C4-2B (cell line): ENCODE measurements around the gene CALML5.

ENCODE experiments used
- H3K27ac ChIP-seq: fragments of 450-650 bp; 2 replicates; pipeline ENCODE4 v1.5.1; 2017
- ZFX ChIP-seq: fragments of 450-650 bp; IDR thresholded peaks from 2 replicates; pipeline ENCODE4 v1.6.1; 2017
- TF ChIP-seq, protein P1 (sequence below): fragments of 450-650 bp; conservative IDR thresholded peaks from 2 replicates; pipeline ENCODE4 v1.5.1; 2017; ENCODE audit warnings: mild to moderate bottlenecking

CALML5 gene, protein sequence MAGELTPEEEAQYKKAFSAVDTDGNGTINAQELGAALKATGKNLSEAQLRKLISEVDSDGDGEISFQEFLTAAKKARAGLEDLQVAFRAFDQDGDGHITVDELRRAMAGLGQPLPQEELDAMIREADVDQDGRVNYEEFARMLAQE

DNA sequence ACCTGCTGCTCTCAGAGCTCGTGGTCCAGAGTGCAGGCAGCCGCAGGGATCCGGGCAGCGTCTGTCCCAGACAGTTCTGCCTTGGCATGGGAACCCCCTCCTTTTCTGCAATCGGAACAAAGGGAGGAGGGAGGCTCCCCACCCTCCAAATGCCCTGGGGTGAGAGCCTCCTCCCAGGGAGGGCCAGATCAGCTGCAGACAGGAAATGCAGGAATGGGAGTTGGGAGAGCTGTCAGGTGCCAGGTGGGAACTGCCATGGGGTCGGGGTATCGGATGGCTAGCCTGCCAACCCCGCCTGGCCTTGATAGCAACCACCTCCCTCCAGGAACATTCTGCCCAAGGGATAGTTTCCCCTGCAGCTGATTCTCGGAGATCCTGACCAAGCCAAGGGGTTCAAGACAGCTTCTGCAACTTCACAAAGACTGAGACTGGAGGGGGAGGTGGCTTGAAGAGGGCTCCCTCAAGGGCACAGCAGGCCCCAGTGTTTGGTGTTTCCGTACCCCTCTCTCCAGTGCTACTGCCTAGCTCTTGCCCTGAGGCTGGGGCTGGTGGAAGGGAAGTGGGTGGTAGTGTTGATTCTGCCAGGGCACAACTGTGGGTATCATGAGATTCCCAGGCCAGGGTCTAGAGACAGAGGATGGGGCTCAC, at the start of gene CALML5:
TSS of gene CALML5 (minus strand) at position 78 of the 648 bp plus-strand sequence. CDS start 132 bp downstream, outside the sequence.
- H3K27ac ChIP-seq = peak within 1 kb of the TSS; percentile 52; the same call in 1 of the 2 replicates
- TF ChIP-seq, protein P1, sequence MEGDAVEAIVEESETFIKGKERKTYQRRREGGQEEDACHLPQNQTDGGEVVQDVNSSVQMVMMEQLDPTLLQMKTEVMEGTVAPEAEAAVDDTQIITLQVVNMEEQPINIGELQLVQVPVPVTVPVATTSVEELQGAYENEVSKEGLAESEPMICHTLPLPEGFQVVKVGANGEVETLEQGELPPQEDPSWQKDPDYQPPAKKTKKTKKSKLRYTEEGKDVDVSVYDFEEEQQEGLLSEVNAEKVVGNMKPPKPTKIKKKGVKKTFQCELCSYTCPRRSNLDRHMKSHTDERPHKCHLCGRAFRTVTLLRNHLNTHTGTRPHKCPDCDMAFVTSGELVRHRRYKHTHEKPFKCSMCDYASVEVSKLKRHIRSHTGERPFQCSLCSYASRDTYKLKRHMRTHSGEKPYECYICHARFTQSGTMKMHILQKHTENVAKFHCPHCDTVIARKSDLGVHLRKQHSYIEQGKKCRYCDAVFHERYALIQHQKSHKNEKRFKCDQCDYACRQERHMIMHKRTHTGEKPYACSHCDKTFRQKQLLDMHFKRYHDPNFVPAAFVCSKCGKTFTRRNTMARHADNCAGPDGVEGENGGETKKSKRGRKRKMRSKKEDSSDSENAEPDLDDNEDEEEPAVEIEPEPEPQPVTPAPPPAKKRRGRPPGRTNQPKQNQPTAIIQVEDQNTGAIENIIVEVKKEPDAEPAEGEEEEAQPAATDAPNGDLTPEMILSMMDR = no peak
- no peak for TF ChIP-seq ZFX

DNA sequence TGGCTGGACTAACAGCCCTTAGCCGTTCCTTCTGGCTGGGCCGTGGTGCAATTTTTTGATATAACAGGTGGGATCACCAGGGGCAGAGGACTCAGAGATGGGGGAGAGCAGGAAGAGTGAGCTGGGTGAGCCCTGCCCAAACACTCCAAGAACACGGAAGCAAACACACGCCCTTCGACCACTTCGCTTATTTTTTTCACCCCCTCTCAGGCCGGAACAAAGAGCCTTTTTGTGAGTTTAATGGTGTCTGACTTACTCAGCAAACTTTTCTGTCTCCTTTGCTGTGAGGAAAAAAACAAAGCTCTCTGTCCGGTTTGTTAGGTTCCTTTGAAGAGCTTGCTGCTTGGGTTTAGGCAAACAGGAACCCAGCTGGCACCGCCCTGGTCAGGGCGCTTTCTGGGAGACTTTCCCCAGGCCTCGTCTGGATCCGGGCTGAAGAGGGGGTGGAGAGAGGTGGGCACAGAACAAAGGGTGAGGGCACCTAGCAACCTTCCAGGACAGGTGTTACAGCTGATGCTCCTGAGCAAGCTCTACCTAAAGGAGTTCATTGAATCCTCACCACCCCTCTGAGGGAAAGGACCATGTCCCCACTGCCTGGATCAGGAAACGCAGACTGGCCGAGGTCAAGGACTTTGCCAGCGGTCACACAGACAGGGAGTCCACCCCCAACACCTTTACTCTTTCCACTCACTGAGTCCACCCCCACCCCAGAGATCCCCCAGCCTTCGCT, 48.7 kb upstream of the CALML5 start:
- peak; percentile 43; the same call in 1 of the 2 replicates for TF ChIP-seq ZFX
- TF ChIP-seq, protein P1 = no peak
- peak overlapping the region; percentile 85 for H3K27ac ChIP-seq

DNA sequence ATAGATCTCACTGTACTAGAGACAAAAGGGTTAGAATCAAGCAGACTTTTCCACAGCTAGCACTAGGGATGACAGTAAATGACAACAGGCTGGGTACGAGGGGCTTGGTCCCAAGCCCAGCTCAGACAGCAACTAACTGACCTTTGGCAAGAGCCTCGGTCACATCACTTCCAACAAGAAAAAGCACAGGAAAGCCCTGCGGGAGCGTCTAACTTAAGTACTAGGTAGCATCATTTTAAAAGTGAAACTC, 48.2 kb upstream of the CALML5 start:
- H3K27ac ChIP-seq = peak overlapping the region; percentile 85
- TF ChIP-seq, protein P1 = no peak
- no peak for TF ChIP-seq ZFX

DNA sequence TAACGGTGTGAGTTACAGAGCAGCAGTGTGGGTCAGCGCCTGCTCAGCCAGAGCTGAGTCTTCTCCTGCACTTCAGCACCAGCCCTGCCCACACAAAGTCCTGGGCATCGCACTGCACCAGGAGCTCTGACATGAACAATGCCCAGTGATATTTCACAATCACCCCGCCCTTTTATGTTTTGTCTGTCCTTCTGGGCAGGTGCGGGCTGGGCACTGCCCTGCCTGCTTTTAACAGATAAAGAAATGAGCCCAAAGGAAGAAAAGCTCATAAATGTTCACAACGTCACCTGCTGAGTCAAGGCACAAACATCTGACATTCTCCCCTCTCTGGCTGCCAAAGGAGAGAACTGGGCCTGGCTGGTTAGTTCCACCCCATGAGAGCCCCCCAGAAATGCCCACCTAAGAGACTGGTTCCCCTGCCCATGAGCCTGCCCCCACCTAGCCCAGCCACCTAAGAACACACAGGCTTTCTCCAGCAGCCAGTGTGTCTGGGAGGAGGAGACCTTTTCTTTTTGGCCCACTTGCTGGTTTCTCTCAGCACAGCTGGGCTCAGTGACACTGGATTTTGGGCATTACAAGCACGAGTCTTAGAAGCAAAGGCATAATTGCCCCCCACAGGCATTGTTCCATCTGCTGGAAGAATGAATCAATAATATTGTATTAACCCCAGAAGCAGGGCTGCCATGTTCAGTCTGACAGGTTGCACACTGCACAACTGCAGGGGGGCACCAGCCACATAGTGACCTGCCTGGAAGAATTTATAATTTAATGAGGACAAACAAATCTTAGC, 47.7 kb upstream of the CALML5 start:
- TF ChIP-seq, protein P1 = no peak
- TF ChIP-seq ZFX = no peak
- H3K27ac ChIP-seq = peak overlapping the region; percentile 85

DNA sequence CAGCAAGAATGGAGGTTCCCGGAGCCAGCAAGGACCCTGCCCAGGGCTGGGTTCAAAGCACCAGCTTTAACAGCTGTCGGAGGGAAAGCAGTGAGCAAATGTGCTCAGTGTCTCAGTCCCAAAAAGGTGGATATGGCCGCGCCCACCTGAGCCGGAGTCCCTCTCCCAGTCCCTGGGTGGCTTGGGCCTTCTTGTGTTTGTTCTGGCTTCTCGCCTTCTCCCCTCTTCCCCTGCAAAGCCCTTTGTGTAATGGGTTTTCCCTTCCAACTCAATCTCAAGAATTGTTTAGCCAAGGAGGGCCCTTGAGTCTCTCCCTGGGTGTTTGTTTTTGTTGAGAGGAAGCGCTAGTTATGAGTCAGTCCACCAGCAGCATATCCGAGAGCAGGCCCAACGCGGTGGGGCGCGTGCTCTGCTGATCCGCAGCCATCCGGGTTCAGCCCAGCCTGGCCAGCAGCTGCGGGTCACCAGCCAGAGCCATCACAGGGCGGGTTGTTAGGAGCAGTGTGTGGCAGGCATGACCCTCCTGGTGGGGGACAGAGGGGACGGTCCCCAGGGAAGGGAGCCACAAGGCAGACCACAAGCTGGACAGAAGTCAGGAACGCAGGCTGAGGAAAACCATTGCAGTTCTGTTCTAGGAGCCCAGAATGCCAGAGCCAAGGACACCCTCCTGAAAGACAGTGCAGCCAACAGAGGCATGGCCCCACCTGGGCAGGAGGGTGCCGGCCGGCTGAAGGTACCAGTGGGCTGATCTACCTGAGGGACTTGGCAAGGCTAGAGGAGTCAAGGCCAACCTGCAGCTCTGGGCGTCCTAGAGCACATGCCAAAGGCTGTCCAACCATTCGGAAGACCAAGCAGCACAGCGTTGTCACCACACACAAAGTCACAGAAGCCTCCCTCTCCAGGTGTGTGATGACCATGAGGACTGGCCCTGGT, 46.7 kb upstream of the CALML5 start:
- TF ChIP-seq ZFX = no peak
- TF ChIP-seq, protein P1 = no peak
- peak overlapping the region; percentile 85 for H3K27ac ChIP-seq

DNA sequence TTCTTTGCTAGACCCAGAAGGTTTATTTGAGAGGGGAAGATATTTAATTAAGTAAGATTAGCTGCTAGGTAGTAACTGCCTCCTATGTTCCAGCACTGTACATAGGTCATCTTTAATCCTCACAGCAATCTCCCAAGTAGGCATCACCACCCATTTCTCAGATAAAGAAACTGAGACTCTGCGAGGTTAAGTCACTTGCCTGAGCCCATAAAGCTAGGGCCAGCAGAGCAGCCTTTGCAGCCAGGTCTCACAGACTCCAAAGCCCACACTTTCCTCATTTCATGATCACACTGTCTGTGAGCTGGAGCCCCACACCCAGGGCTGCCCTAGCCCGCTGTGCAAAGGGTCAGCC, 46.0 kb upstream of the CALML5 start:
- TF ChIP-seq, protein P1 = no peak
- TF ChIP-seq ZFX = no peak
- peak overlapping the region; percentile 85 for H3K27ac ChIP-seq
